Osteocyte (in vitro differentiated cells): ENCODE data around the gene MOB3A. TPM values are rescaled to one million over a fixed set of nuclear protein-coding genes. Genes with fewer than 3 reads are reported as not detected.

Source experiments
- DNase-seq: peaks from one replicate; pipeline ENCODE4 v3.0.0; 2021; ENCODE audit warnings: mixed read lengths; ENCODE audit not compliant: unreplicated experiment; ENCODE audit errors: extremely low spot score
- H3K27ac Mint-ChIP-seq: one replicate; pipeline ENCODE4 v1.8.0; 2021; ENCODE audit warnings: mild to moderate bottlenecking, mixed read lengths; ENCODE audit not compliant: unreplicated experiment
- H3K27me3 Mint-ChIP-seq: one replicate; pipeline ENCODE4 v1.8.0; 2021; ENCODE audit warnings: mixed read lengths; ENCODE audit not compliant: unreplicated experiment
- H3K36me3 Mint-ChIP-seq: one replicate; pipeline ENCODE4 v1.8.0; 2021; ENCODE audit warnings: mixed read lengths; ENCODE audit not compliant: unreplicated experiment
- H3K4me1 Mint-ChIP-seq: one replicate; pipeline ENCODE4 v1.8.0; 2021; ENCODE audit warnings: mixed read lengths; ENCODE audit not compliant: unreplicated experiment
- H3K4me3 Mint-ChIP-seq: one replicate; pipeline ENCODE4 v1.8.0; 2021; ENCODE audit warnings: mild to moderate bottlenecking, moderate library complexity, mixed read lengths; ENCODE audit not compliant: unreplicated experiment
- H3K9me3 Mint-ChIP-seq: one replicate; pipeline ENCODE4 v1.8.0; 2021; ENCODE audit warnings: mixed read lengths; ENCODE audit not compliant: unreplicated experiment
- long read RNA-seq: library from polyadenylated mRNA; unstranded; transcript quantifications from one replicate; pipeline ENCODE4 v2.0.0, GENCODE V29; 2021
- total RNA-seq: library from RNA; stranded (reverse); gene quantifications from 2 replicates; pipeline ENCODE4 v1.2.1, GENCODE V29; 2021
- TF ChIP-seq, protein P1 (sequence below): fragments of 200-600 bp; sonication (generic); IDR thresholded peaks from 2 replicates; pipeline ENCODE4 v1.5.0; 2021; ENCODE audit warnings: antibody characterized with exemption, mild to moderate bottlenecking, moderate library complexity

The MOB3A gene
- total RNA-seq = 50.6 and 54.2 TPM in 2 replicates
- long read RNA-seq, partial matches to known transcripts = 1 of 8 reads
- long read RNA-seq, other reads (novel, unspliced or antisense) = 2 of 8 reads

GRCh38 chr19:2096034-2096479, at the start of gene MOB3A:
MOB3A (minus strand) TSS chr19:2096326; CDS start chr19:2078560, 17,766 bp downstream.
- H3K27ac Mint-ChIP-seq = peak within 1 kb of the TSS; percentile 92
- peaks cover 2% of the 10 kb centered on the region for H3K36me3 Mint-ChIP-seq
- peaks cover 31% of the 10 kb centered on the region for H3K4me1 Mint-ChIP-seq
- TF ChIP-seq, protein P1, sequence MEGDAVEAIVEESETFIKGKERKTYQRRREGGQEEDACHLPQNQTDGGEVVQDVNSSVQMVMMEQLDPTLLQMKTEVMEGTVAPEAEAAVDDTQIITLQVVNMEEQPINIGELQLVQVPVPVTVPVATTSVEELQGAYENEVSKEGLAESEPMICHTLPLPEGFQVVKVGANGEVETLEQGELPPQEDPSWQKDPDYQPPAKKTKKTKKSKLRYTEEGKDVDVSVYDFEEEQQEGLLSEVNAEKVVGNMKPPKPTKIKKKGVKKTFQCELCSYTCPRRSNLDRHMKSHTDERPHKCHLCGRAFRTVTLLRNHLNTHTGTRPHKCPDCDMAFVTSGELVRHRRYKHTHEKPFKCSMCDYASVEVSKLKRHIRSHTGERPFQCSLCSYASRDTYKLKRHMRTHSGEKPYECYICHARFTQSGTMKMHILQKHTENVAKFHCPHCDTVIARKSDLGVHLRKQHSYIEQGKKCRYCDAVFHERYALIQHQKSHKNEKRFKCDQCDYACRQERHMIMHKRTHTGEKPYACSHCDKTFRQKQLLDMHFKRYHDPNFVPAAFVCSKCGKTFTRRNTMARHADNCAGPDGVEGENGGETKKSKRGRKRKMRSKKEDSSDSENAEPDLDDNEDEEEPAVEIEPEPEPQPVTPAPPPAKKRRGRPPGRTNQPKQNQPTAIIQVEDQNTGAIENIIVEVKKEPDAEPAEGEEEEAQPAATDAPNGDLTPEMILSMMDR = peak; percentile 68
- H3K27me3 Mint-ChIP-seq = no peaks in the 10 kb centered on the region
- H3K4me3 Mint-ChIP-seq = peak within 1 kb of the TSS; percentile 95
- no peak for DNase-seq
- no peaks in the 10 kb centered on the region for H3K9me3 Mint-ChIP-seq

DNA sequence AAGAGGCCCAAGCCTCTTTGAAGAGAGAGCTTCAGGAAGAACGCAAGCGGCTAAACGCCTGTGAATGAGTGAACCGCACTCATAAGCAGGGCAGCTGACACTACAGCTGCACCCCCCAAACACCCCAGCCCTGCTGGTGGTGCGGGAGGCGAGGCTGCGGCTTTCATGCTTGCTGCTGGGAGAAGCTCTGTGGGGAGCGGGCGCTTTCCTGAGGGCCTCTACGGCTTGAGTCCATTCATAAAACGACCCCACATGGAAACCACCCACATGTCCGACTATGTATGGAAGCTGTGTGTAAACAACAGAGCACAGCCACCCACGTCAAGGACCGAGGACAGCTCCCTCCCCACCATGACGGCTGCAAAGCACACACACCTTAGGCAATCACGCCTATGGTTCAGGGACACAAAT, 49.7 kb upstream of the MOB3A start:
- H3K27me3 Mint-ChIP-seq = no peaks in the 10 kb centered on the region
- no peak overlapping the region for H3K27ac Mint-ChIP-seq
- H3K4me1 Mint-ChIP-seq = peaks cover 33% of the 10 kb centered on the region
- H3K4me3 Mint-ChIP-seq = no peak overlapping the region
- TF ChIP-seq, protein P1 = no peak
- no peaks in the 10 kb centered on the region for H3K9me3 Mint-ChIP-seq
- peaks cover 3% of the 10 kb centered on the region for H3K36me3 Mint-ChIP-seq
- no peak for DNase-seq

DNA sequence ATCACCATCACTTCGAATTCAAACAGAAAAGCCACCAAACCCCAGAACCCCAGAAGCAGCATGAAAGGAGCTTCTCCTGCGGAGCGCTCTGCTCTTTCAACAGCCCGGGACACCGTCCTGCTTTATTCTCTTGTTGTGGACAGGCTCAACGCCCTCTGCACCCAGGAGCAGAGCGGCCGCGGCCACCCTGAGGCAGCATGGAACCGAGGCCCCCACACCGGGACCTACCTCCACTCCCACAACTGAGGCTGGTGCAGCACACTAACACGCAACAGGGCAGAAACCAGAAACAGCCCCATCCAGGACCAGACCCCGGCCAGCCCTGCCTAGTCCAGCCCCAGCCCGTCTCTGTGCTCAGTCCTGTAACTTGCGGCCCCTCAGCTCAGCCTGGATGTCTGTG, 48.1 kb upstream of the MOB3A start:
- Mint-ChIP-seq H3K27ac (no peak overlapping the region), H3K4me3 (no peak overlapping the region), H3K9me3 (no peaks in the 10 kb centered on the region), H3K4me1 (peaks cover 30% of the 10 kb centered on the region), H3K36me3 (no peaks in the 10 kb centered on the region), H3K27me3 (no peaks in the 10 kb centered on the region)
- no peak for DNase-seq
- TF ChIP-seq, protein P1 = no peak

DNA sequence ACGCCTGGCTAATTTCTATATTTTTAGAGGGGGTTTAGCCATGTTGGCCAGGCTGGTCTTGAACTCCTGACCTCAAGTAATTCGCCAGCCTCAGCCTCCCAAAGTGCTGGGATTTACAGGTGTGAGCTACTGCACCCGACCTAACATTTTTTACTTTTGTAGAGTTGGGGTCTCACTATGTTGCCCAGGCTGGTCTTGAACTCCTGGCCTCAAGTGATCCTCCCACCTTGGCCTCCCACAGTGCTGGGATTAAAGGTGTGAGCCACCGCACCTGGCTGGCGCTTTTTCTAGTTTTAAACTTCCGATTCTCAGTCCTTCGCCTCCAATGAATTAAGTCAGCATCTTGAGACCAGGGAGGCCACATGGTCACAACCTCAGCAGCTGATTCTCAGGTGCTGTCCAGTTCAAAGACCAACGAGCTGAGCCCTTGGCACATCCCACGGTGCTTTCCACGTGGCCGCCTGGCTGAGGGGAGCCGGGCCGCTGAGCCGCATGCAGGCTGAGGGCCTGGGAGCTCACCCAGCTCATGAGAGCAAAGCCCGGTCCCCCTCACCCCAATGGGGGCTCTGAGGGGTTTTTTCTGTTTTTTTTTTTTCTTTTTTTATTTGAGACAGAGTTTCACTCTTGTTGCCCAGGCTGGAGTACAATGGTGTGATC, 46.2 kb upstream of the MOB3A start:
- TF ChIP-seq, protein P1 = no peak

DNA sequence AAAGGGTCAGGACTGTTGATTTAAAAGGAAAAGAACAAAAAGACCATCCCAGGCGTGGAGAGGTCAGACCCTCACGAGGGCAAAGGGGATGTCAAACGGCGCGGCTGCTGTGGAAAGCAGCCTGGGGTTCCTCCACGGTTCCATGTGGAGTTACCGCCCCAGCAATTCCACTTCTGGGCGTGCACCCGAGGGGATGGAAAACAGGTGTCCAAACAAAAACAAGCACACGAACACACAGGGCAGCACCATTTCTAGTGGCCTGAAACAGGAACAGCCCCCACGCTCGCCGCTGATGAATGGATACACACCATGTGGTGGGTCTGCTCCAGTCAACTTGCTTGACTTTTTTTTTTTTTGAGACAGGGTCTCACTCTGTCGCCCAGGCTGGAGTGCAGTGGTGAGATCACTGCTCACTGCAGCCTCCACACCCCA, 44.0 kb upstream of the MOB3A start:
- H3K27ac Mint-ChIP-seq = peak overlapping the region; percentile 44
- DNase-seq = no peak
- H3K9me3 Mint-ChIP-seq = no peaks in the 10 kb centered on the region
- H3K4me3 Mint-ChIP-seq = no peak overlapping the region
- H3K4me1 Mint-ChIP-seq = peaks cover 11% of the 10 kb centered on the region
- peaks cover 12% of the 10 kb centered on the region for H3K36me3 Mint-ChIP-seq
- H3K27me3 Mint-ChIP-seq = no peaks in the 10 kb centered on the region
- TF ChIP-seq, protein P1 = no peak

More for the DNA sequence above, 46.2 kb upstream of the MOB3A start:
- Mint-ChIP-seq H3K9me3 (no peaks in the 10 kb centered on the region), H3K4me1 (peaks cover 18% of the 10 kb centered on the region), H3K36me3 (peaks cover 8% of the 10 kb centered on the region), H3K4me3 (no peak overlapping the region), H3K27ac (no peak overlapping the region), H3K27me3 (no peaks in the 10 kb centered on the region)
- DNase-seq = no peak
